GM19240 (cell line): Measurements from ENCODE around the gene AKIRIN1.
A peak's percentile ranks its signal among the peaks of the same experiment; 100 is the strongest.
"Not testable (repeated sequence)": the region's sequence is repeated elsewhere in the genome, so short reads cannot be mapped to it uniquely, and the experiment has no call there.

ENCODE experiments used
- DNase-seq: peaks from one replicate; pipeline ENCODE4 v3.0.0; 2011; ENCODE audit warnings: low spot score; ENCODE audit not compliant: insufficient read length

AKIRIN1 gene

GRCh38 chr1:38994196-38994595 lies 3.1 kb downstream of the AKIRIN1 start:
- DNase-seq: no peak

- no peak for DNase-seq
Observed at GRCh38 chr1:38997034-38997900, 6.2 kb downstream of the AKIRIN1 start.

- no peak for DNase-seq
Observed at GRCh38 chr1:38997901-38998190, 6.8 kb downstream of the AKIRIN1 start.

GRCh38 chr1:39001516-39002421 lies 10.7 kb downstream of the AKIRIN1 start:
- DNase-seq: no peak

GRCh38 chr1:39003281-39003680 lies 12.2 kb downstream of the AKIRIN1 start:
- DNase-seq: no peak

- no peak for DNase-seq
Observed at GRCh38 chr1:39003794-39004193, 12.7 kb downstream of the AKIRIN1 start.

- no peak for DNase-seq
Observed at GRCh38 chr1:39006287-39006686, 15.2 kb downstream of the AKIRIN1 start.

GRCh38 chr1:39006726-39007645 lies 15.9 kb downstream of the AKIRIN1 start:
- DNase-seq: no peak

- not testable (repeated sequence) for DNase-seq
Observed at GRCh38 chr1:39014956-39015355, 23.9 kb downstream of the AKIRIN1 start.

GRCh38 chr1:39016604-39017171 lies 25.6 kb downstream of the AKIRIN1 start:
- no peak for DNase-seq

- no peak for DNase-seq
Observed at GRCh38 chr1:39017266-39017665, 26.2 kb downstream of the AKIRIN1 start.

- not testable (repeated sequence) for DNase-seq
Observed at GRCh38 chr1:39020494-39020893, 29.4 kb downstream of the AKIRIN1 start.

- DNase-seq: no peak
Observed at GRCh38 chr1:39021426-39021825, 30.4 kb downstream of the AKIRIN1 start.

- no peak for DNase-seq
Observed at GRCh38 chr1:39023140-39023539, 32.1 kb downstream of the AKIRIN1 start.

GRCh38 chr1:39026051-39026865 lies 35.2 kb downstream of the AKIRIN1 start, which contains the start of gene NDUFS5:
Gene NDUFS5, plus strand, starts transcription at chr1:39026350. Its CDS starts 2,375 bp downstream, at chr1:39028725.
- peak; percentile 65 for DNase-seq

- DNase-seq: no peak
Observed at GRCh38 chr1:39026866-39027507, 35.9 kb downstream of the AKIRIN1 start.

GRCh38 chr1:39034114-39034654 lies 43.1 kb downstream of the AKIRIN1 start:
- no peak for DNase-seq

GRCh38 chr1:39036678-39037077 lies 45.6 kb downstream of the AKIRIN1 start:
- no peak for DNase-seq

- no peak for DNase-seq
Observed at GRCh38 chr1:39043513-39043912, 52.4 kb downstream of the AKIRIN1 start.
